Endothelial cell of umbilical vein (primary cell): ENCODE measurements around the gene PGP. TPM values are rescaled to one million over a fixed set of nuclear protein-coding genes. Genes with fewer than 3 reads are reported as not detected.
"Not testable (repeated sequence)": the region's sequence is repeated elsewhere in the genome, so short reads cannot be mapped to it uniquely, and the experiment has no call there.

Experiments
- BruUV-seq: library from RNA; stranded (reverse); fragments of 400-500 nt; replicated peaks from 2 replicates; lab custom pipeline; 2021; lab: Mats Ljungman, UMichigan
- CTCF ChIA-PET: fragments of 300-600, 350-600 bp; sonication (Branson Sonifier 250); formaldehyde crosslinking; loops from one replicate; lab custom pipeline; 2021; ENCODE audit warnings: antibody characterized with exemption, inconsistent platforms; lab: Charles Lee
- POLR2A ChIA-PET: fragments of 300-600, 350-600 bp; sonication (Branson Sonifier 250); formaldehyde crosslinking; loops from one replicate; lab custom pipeline; 2021; ENCODE audit warnings: antibody characterized with exemption, inconsistent platforms; lab: Charles Lee
- DNase-seq: peaks from one replicate; pipeline ENCODE4 v3.0.0-alpha.2; 2011; ENCODE audit warnings: low read depth, low spot score
- FAIRE-seq: peaks from 2 replicates; lab custom pipeline; 2011; peaks lifted over from hg19 to GRCh38; lab: Jason Lieb, UNC
- H2AFZ ChIP-seq: 2 replicates; pipeline ENCODE4 v1.6.0; 2012; ENCODE audit warnings: low read depth, low read length, control low read depth, inconsistent platforms
- H3K27ac ChIP-seq: 2 replicates; pipeline ENCODE4 v1.5.1; 2011; ENCODE audit warnings: low read depth, mild to moderate bottlenecking, control low read depth, low read length, moderate library complexity; ENCODE audit not compliant: insufficient read depth
- H3K27me3 ChIP-seq, 2 experiments: 2 replicates each; pipeline versions ENCODE4 v1.6.0 to v1.6.1; 2011; ENCODE audit warnings: low read length in 2 of 2, mixed read lengths in 1 of 2; ENCODE audit not compliant: control insufficient read depth in 2 of 2, insufficient read depth in 2 of 2
- H3K36me3 ChIP-seq, 2 experiments: 2 replicates in 1 of 2; 3 replicates in 1 of 2; pipeline ENCODE4 v1.5.1; 2011; ENCODE audit warnings: low read length in 2 of 2, mild to moderate bottlenecking in 1 of 2, moderate library complexity in 1 of 2; ENCODE audit not compliant: control insufficient read depth in 2 of 2, insufficient read depth in 2 of 2; ENCODE audit errors: extremely low read depth in 1 of 2
- H3K4me1 ChIP-seq: 3 replicates; pipeline ENCODE4 v1.5.1; 2011; ENCODE audit warnings: mild to moderate bottlenecking, low read length; ENCODE audit not compliant: control insufficient read depth, insufficient read depth; ENCODE audit errors: extremely low read depth
- H3K4me2 ChIP-seq: 2 replicates; pipeline ENCODE4 v1.6.1; 2011; ENCODE audit warnings: low read length, control low read depth, mixed read lengths; ENCODE audit not compliant: insufficient read depth
- H3K4me3 ChIP-seq, 3 experiments: fragments of 200-600 bp in 1 of 3; sonication (generic), shearing (Covaris generic) in 1 of 3; replicated peaks in 1 of 3; 2 replicates each; pipeline ENCODE4 v1.5.1; 2011 to 2016; ENCODE audit warnings: control low read depth in 3 of 3, low read length in 3 of 3, mild to moderate bottlenecking in 2 of 3, inconsistent platforms in 1 of 3, low read depth in 1 of 3, moderate library complexity in 1 of 3; ENCODE audit not compliant: insufficient read depth in 1 of 3
- H3K79me2 ChIP-seq: 2 replicates; pipeline ENCODE4 v1.6.0; 2012; ENCODE audit warnings: low read length, inconsistent platforms; ENCODE audit not compliant: control insufficient read depth, insufficient read depth
- H3K9ac ChIP-seq: replicated peaks from 2 replicates; pipeline ENCODE3; 2011; ENCODE audit warnings: low read length, control low read depth; ENCODE audit not compliant: insufficient read depth; ENCODE audit errors: extremely low read depth
- H3K9me1 ChIP-seq: replicated peaks from 3 replicates; pipeline ENCODE4 v1.6.0; 2011; ENCODE audit warnings: mild to moderate bottlenecking, low read length; ENCODE audit not compliant: control insufficient read depth, insufficient read depth; ENCODE audit errors: extremely low read depth
- H3K9me3 ChIP-seq: replicated peaks from 2 replicates; pipeline ENCODE4 v1.5.1; 2012; ENCODE audit warnings: low read length, inconsistent platforms; ENCODE audit not compliant: control insufficient read depth, insufficient read depth
- H4K20me1 ChIP-seq: replicated peaks from 2 replicates; pipeline ENCODE3; 2011; ENCODE audit warnings: mild to moderate bottlenecking, low read length; ENCODE audit not compliant: control insufficient read depth, insufficient read depth; ENCODE audit errors: extremely low read depth
- CTCF ChIP-seq, 2 donors: IDR thresholded peaks; 1 replicate in 1 of 2; 2 replicates in 1 of 2; pipeline ENCODE4 v1.5.1; 2011; ENCODE audit warnings: low read length in 2 of 2, mild to moderate bottlenecking in 2 of 2, moderate library complexity in 2 of 2, control low read depth in 1 of 2, inconsistent platforms in 1 of 2, low read depth in 1 of 2; ENCODE audit not compliant: insufficient read depth in 1 of 2; ENCODE audit errors: extremely low read depth in 1 of 2
- EZH2 ChIP-seq: IDR thresholded peaks from 2 replicates; pipeline ENCODE4 v1.6.1; 2012; ENCODE audit warnings: borderline replicate concordance, low read depth, mild to moderate bottlenecking, moderate library complexity, low read length, inconsistent platforms; ENCODE audit not compliant: severe bottlenecking
- FOS ChIP-seq: IDR thresholded peaks from 2 replicates; pipeline ENCODE4 v1.6.1; 2011; ENCODE audit warnings: mild to moderate bottlenecking, low read length, moderate library complexity, borderline replicate concordance; ENCODE audit not compliant: insufficient read depth
- GATA2 ChIP-seq: IDR thresholded peaks from 2 replicates; pipeline ENCODE4 v1.7.0; 2011; ENCODE audit warnings: low read depth, mild to moderate bottlenecking, moderate library complexity, mixed read lengths, low read length; ENCODE audit not compliant: insufficient read length, insufficient read depth
- JUN ChIP-seq: IDR thresholded peaks from 2 replicates; pipeline ENCODE4 v1.6.1; 2011; ENCODE audit warnings: borderline replicate concordance, low read depth; ENCODE audit not compliant: insufficient read length, insufficient read depth
- MAX ChIP-seq: IDR thresholded peaks from 2 replicates; pipeline ENCODE4 v1.6.1; 2011; ENCODE audit not compliant: insufficient read depth, insufficient read length
- MYC ChIP-seq: IDR thresholded peaks from one replicate; pipeline ENCODE4 v1.6.1; 2011; ENCODE audit warnings: mild to moderate bottlenecking, low read depth, low read length
- POLR2A ChIP-seq: IDR thresholded peaks from 2 replicates; pipeline ENCODE4 v1.6.1; 2012; ENCODE audit warnings: low read depth, mild to moderate bottlenecking, control low read depth, low read length
- POLR2AphosphoS5 ChIP-seq: IDR thresholded peaks from 2 replicates; pipeline ENCODE4 v1.6.1; 2012; ENCODE audit warnings: low read depth, mild to moderate bottlenecking, control low read depth, low read length, moderate library complexity; ENCODE audit not compliant: insufficient read depth
- dilution Hi-C: fragments of 300-500 bp; cut with MboI; formaldehyde crosslinking; loops from one replicate; pipeline ENCODE4 v1.15.0; 2019; ENCODE audit warnings: low sequenced_read_pairs; ENCODE audit not compliant: extremely low pct_ligation_motif_present
- intact Hi-C: fragments of 100-400 bp; cut with micrococcal nuclease; formaldehyde crosslinking; loops from one replicate; pipeline ENCODE4 v1.10.0; 2022
- polyA plus RNA-seq, 4 experiments: library from polyadenylated mRNA; depleted of rRNA in 3 of 4; stranded (reverse) in 3 of 4; unstranded in 1 of 4; fragments of >200 nt; gene quantifications; 2 replicates each; pipeline versions ENCODE4 v1.2.1 to v1.2.3, GENCODE V29; 2011 to 2012; ENCODE audit warnings: missing spikeins in 1 of 4
- total RNA-seq: library from RNA; stranded (reverse); gene quantifications from 2 replicates; pipeline ENCODE4 v1.2.3, GENCODE V29; 2021

Gene PGP
- total and polyA plus RNA-seq, 2 donors (not counting 3 experiments of a cell fraction or from before 2014, with no cell fraction given), result 28.5 to 29.6 TPM

DNA sequence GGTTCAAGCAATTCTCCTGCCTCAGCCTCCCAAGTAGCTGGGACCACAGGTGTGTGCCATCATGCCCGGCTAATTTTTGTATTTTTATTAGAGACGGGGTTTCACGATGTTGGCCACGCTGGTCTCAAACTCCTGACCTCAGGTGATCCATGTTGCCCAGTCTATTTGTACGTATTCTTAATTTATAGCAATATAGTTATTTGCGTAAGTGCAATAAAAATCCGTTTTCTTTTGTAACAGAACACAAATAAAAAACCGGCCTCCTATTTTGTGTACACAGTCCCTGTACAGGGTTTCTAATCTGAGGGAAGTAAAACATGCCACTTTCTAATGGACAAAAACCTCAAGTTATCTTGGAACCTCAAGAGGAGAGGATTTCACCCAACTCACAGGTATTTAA lies 45.6 kb upstream of the PGP start:
- DNase-seq, result no peak
- H2AFZ ChIP-seq, result no peak overlapping the region
- ChIA-PET CTCF (no interaction called here), POLR2A (no interaction called here)
- H3K27ac ChIP-seq, result no peak overlapping the region
- H3K79me2 ChIP-seq, result peaks cover 58% of the 10 kb centered on the region
- BruUV-seq, result no TSS peak
- H3K36me3 ChIP-seq, result peaks cover 46 to 47% of the 10 kb centered on the region in 2 experiments
- no peaks in the 10 kb centered on the region for H3K9me3 ChIP-seq
- H3K27me3 ChIP-seq, result no peaks in the 10 kb centered on the region
- H3K4me1 ChIP-seq, result no peaks in the 10 kb centered on the region
- H3K4me3 ChIP-seq, result no peak overlapping the region
- H4K20me1 ChIP-seq, result peaks cover 10% of the 10 kb centered on the region
- no peak overlapping the region for H3K4me2 ChIP-seq
- no peak for TF ChIP-seq EZH2
- TF ChIP-seq POLR2A, result no peak
- TF ChIP-seq CTCF (IDR thresholded peaks at IDR 0.05; ENCODE audit: extremely low read depth in 1 of 2, insufficient read depth in 1 of 2, low read depth in 1 of 2, low read length in 2 of 2), result no peak
- no peak for TF ChIP-seq MAX
- no peak for TF ChIP-seq GATA2
- TF ChIP-seq JUN, result no peak
- no peak for TF ChIP-seq FOS
- TF ChIP-seq MYC, result no peak
- TF ChIP-seq POLR2AphosphoS5, result no peak
- no peak for FAIRE-seq
- dilution Hi-C loops, result no loop called here
- H3K9ac ChIP-seq, result no peak overlapping the region
- H3K9me1 ChIP-seq, result no peaks in the 10 kb centered on the region
- intact Hi-C loops, result no loop called here

GRCh38 chr16:2258530-2258929 lies 43.9 kb upstream of the PGP start:
- BruUV-seq, intact Hi-C loops, H3K4me1 ChIP-seq, dilution Hi-C loops, H3K27me3 ChIP-seq, H2AFZ ChIP-seq, POLR2A ChIA-PET, H3K9me1 ChIP-seq, H4K20me1 ChIP-seq, H3K9ac ChIP-seq, H3K27ac ChIP-seq, H3K4me2 ChIP-seq, DNase-seq, CTCF ChIA-PET, H3K9me3 ChIP-seq, H3K4me3 ChIP-seq, FAIRE-seq: not testable (repeated sequence)
- Histone ChIP-seq H3K36me3 (peaks cover 45 to 50% of the 10 kb centered on the region in 2 experiments), H3K79me2 (peaks cover 43% of the 10 kb centered on the region)
